Cortex of kidney (tissue), 1 donor: ENCODE results near the gene PTMA.
"Not testable (repeated sequence)": the region's sequence is repeated elsewhere in the genome, so short reads cannot be mapped to it uniquely, and the experiment has no call there.

Source experiments
- DNase-seq: peaks from one replicate; lab custom pipeline; 2025; lab: John Stamatoyannopoulos, UW

PTMA gene, protein sequence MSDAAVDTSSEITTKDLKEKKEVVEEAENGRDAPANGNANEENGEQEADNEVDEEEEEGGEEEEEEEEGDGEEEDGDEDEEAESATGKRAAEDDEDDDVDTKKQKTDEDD

DNA sequence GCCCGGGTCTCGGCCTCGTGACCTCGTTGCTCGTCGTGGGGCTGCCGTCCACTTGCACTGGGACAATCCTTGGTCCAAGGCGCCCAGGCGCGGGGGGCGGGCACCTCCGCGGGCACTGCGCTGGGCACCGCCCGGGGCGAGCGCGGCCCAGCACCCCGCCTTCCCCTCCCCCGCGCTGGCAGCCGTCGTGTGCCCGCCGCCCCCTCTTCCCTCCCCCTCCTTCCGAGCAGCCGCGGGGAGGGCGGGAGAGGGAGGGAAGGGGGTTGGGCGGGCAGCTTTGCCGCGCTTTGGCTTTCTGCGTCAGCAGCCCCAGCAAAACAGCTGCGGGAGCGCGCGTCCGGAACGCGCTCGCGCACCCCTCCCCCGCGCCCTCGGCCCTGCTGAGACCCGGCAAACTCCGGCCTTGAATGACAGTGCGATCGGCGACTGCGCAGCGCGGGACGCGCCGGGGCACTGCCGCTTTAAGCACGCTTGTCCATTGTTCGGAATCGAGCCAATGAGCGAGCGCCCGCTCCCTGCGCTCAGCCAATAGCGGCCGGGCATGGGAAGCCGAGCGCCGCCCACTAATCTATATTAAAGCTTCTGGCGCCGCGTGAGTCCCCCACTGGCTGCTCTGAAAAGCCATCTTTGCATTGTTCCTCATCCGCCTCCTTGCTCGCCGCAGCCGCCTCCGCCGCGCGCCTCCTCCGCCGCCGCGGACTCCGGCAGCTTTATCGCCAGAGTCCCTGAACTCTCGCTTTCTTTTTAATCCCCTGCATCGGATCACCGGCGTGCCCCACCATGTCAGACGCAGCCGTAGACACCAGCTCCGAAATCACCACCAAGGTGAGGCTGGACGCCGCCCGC is at the start of gene PTMA:
Gene PTMA (plus strand): TSS at position 599 of the 846 bp plus-strand sequence. CDS start 182 bp downstream, at position 781.
- DNase-seq = peak; percentile 97

DNA sequence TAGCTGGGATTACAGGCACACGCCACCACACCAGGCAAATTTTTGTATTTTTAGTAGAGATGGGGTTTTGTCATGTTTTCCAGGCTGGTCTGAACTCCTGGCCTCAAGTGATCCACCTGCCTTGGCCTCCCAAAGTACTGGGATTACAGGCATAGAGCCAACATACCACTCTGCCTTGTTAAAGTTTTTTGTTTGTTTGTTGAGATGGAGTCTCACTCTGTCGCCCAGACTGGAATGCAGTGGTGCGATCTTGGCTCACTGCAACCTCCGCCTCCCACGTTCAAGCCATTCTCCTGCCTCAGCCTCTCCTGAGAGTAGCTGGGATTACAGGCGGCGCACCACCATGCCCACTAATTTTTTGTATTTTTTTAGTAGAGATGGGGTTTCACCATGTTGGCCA is 48.3 kb upstream of the PTMA start:
- DNase-seq = not testable (repeated sequence)

DNA sequence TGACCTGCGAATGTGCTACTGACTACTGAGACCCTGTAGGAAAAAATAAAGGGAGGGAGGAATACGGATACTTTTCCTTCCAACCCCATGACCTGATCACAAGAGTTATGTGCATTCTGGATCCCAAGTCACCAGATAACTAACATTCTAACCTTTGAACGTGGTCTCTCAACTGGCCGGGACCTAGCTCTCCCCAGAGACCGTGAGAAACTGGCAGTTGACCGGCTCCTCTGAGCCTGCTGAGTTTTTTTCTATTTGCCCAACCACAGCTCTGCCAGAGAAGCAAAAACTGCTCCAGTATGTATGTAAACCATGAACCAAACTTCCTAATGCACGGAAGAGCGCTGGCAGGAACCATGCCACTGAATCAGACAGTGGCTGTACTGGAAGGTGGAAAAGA is 47.5 kb upstream of the PTMA start:
- no peak for DNase-seq

DNA sequence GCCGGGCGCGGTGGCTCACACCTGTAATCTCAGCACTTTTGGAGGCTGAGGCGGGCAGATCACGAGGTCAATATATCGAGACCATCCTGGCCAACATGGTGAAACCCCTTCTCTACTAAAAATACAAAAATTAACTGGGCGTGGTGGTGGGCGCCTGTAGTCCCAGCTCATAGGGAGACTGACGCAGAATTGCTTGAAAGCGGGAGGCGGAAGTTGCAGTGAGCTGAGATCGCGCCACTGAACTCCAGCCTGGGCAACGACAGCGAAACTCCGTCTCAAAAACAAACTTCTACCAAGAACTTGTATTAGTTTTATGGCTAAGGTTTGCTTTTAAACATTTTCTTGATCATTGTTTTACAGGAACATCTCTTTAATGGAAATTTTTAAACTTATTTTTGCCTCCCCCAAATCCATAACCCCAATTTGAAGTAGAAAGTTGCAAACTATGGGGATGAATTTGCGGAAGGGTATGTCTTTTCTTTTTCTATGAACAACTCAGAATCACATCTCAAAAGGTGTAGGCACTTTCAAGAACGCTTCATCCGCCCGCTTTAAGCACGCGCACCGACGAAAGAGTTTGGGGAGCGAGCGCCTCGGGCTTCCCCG is 46.8 kb upstream of the PTMA start:
- no peak for DNase-seq

DNA sequence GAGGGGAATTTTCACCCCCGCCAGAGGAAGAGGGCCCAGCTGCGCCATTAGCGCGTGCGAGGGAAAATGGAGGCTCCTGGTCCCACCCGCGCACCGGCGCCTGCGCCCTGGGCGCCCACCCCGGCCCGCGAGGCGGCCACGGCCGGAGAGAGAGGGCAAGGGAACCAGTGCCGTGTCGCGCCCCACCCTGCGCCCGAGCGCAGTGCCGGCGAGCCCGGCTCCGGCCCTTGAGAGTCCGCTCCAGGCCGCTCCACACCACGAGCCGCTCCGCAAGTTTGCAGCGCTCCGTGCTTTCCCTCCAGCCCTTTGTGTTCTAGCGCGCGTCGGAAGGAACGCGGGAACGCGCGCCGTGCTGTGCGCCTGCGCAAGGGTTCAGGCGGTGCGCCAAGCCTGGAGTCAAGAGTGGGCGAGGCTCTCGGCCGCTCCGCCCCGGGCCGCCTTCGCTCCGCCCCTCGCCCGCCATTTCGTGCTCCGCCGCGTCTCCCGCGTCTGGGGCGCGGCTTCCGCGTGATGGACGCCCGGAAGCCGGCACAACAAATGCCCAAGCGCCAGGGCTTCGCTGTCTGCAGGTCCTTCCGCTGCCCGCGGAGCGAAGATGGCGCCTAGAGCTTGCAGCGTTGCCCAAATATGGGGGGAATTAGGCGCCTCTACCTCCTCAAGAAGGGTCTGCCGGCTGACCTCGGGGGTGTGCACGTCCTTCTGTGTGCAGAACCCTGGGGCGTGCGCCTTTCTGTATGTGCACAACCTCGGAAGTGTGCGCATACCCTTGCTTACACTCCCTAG is 46.1 kb upstream of the PTMA start:
- DNase-seq = peak; percentile 89

DNA sequence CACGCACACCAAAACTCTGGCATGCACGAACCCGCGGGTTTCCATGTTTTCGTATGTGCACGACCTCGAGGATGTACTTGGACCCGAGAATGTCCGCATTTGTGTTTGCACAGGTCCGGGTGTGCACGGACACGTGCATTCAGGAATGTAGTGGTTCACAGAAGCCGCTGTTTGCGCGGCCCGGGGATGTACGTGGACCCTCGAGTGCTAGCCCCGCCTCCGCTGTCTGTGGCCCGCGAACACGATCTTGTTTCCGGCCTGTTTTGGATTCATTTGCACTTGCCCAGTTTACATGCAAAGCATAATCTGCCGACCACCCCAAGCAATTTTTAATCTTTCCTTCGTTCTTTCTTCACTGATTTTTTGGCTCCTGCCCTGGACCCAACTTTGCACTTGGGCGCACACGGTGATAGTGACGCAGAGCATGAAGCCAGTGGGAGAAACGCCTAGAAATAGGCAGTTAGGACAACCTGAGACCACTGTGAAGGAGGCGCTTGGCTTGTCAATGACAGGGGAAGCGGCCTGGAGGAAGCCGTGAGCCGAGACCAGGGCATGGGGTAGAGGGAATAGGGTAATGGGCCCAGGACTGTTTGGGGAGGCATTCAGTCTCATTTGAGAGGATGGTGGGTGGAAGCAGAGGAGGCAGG is 45.4 kb upstream of the PTMA start:
- DNase-seq = no peak

DNA sequence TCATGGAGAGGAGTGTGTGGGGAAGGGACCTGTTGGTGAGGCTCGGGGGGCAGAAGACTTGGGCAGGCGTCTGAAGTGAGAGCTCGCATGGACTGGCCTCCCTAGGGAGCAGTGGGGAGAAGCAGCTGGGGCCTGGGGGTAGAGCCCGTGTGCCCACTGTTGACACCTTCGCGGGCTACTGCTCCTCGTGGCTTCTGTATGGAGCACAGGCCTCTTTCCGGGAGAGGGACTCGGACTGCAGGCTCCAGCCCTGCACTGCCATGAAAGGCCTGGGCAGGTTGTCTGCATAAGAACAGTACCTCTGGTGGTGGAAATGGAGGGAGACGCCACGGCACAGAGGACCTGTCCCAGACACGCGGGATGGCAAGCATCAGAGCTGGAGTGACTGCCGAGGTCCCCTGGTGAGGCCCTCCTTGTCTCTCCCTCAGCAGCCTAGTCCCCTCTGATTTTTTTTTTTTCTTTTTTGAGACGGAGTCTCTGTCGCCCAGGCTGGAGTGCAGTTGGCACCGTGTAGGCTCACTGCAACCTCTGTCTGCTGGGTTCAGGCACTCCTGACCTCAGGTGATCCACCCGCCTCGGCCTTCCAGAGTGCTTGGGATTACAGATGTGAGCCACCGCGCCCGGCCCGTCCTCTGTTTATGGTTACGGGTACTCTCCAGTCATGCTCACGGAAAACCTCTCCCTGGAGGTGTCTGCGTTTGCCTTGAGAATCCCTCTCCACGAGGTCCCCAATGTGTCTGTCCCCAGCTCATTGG is 44.7 kb upstream of the PTMA start:
- no peak for DNase-seq

DNA sequence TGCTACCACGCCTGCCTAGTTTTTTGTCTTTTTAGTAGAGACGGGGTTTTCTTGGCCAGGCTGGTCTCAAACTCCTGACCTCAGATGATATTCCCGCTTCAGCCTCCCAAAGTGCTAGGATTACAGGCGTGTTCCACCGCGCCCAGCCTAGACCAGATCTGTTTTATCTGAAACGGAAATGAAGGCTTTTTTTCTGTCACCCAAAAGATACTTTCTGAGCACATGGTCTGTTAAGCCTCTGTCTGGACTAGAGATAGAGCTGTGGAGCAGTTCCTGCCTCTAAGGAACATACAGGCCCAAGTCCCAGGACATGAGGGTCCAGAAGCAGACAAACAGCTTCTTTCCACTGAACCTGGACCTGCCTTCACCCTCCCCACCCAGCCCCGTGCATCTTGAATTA is 43.6 kb upstream of the PTMA start:
- no peak for DNase-seq

DNA sequence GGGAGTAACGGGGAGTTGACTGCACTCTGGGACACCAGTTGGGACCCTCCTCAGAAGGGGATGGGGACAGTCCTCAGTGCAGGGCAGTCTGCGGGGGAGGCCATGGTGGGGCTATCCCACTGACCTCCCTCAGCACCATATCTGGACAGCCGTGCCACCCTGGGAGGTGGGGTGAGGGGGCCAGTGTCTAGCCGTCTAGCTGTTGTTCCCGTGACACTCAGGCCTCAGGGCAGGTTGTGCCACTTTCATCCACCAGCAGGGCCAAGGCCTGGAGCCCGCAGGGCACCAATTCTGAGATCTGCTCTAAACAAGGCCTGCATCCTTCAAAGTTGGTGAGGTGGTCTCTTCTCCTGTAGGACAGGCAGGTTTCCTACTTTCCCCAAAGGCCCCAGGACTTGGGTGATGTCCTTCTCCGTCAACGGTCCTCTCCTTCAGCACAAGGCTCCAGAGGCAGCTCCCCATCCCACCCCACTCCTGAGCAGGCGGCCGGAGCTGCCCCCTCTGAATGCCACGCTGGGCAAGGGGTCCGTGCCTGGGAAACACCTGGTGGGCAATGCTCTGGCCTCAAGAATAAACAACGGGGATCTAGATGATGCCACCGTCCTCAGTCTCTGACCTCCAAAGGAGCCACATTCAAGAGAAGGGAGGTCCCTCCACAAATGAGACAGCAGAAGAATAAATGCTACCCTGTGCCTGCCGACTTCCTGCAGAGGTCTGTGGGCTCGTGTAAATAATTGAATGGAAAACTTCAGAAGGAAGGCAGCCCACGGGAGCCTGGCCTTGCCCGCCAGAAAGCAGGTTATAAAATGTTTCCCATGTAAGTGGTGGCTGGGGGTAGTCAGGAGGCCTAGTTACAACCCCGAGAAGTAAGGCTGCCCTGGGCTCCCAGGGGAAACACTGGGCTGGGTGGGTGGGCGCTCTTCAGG is 42.8 kb upstream of the PTMA start:
- DNase-seq = no peak

DNA sequence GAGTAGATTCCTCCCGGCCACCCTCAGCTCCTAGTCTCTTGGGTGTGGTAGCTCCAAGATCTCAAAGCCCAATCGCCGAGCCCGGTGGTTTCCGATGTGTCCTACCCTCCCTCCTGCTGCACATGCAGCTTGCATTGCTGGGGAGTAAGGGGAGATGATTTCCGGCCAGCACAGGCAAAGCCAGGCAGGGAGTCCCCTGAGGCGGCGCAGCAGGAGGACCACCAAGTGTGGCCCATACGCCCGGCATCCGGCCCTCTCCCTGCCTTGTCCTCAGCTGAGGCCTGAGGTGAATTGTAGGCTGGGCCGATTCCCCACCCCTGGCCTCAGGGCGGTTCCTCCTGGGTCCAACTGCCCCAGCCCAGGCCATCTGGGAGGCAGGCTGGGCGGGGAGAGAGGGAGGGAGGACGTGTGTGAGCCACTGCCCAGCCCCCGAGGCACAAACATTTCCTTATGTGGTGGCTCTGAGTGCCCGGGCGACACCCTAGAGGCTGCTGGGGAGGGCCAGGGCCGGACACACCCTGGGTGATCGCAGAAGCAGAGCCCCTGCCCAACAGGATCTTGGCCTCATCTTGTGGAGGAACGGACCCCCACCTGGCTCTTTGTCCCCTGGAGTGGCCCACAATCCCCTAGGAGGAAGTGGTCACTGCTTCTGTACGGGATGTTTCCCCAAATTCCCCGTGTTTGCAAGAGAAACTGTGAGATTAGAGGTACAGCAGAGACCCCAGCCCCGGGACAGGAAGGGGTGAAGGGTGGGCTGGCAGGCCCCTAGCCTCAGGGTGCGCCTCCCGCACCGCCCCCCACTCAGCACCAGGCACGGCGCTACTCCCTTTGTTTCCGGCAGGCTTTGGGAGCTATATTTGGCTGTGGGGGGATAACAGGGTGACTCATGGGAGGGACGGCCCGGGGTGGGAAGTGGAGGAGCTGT is 41.9 kb upstream of the PTMA start:
- DNase-seq = no peak

DNA sequence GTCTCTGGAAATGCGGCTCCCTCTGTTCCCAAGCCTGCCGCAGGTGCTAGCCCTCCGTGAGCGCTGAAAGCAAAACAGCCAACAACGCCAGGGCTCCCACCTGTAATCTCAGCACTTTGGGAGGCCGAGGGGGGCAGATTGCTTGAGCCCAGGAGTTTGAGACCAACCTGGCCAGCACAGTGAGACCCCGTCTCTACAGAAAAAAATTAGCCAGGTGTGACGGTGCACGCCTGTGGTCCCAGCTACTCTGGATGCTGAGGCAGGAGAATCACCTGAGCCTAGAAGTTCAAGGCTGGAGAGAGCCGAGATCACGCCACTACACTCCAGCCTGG is 41.3 kb upstream of the PTMA start:
- DNase-seq = no peak

DNA sequence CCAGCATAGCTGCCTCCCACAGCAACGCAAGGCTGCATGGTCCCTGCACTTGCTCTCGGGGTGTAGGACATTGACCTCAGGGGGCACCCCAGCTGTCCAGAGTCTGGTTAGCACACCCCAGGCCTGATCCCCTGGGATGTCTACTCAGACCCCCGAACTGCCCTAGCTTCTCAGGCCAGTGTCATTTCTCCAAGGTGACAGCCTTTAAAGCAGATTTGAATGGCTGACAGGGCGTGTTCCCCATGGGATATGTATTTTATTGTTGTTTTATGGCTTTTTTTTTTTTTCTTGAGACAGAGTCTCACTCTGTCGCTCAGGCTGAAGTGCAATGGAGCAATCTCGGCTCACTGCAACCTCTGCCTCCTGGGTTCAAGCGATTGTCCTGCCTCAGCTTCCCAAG is 40.8 kb upstream of the PTMA start:
- DNase-seq = no peak

DNA sequence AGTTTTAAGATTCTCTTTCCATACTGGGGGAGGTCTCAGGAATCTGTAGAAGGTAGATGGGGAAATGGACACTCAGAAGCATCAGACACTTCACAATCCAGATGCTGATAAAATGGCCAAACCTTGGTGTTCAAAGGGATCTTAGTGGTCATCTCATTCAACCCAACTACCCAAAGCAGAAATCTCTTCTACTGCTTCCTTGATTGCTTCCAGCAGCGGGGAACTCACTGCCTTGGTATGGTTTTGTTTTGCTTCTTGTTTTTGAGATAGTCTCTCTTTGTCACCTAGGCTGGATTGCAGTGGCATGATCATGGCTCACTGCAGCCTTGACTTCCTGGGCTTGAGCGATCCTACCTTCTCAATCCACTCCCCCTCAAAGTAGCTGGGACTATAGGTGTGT is 39.3 kb upstream of the PTMA start:
- DNase-seq = no peak

DNA sequence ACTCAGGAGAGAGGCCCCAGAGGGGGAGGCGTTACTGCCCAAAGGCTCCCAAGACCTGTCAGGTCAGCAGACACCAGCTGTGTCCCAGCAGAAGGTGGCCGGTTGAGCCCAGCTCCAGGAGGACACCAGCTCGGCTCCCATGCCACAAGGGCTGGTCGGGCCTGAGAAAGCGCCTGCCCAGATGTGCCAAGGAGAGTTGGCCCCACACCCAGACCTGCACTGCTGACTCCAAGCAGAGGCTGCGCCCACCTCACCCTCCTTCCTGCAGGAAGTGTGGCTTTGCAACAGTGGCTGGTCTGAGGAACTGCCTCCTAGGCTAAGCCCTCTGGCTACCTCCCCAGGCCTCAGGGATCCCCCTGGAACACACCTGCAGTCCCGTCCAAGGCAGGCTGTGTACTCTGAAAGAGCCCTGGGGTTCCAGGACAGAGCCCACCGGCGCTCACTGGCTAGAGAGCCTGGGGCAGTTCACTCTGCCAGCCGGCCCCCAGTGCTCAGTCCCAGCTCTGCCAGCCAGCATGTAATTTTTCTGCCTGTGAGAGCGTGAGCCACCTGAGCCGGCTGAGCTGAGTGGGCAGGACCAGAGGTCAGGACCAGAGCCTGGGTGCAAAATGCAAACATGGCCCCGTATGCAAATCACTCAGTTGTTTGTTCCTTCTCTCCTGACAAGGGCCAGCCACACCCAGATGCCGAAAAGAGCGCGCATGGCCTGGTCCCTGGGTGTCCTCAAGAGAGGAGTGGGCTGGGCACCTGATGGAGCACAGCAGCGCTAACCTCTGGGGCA is 36.9 kb upstream of the PTMA start:
- no peak for DNase-seq

DNA sequence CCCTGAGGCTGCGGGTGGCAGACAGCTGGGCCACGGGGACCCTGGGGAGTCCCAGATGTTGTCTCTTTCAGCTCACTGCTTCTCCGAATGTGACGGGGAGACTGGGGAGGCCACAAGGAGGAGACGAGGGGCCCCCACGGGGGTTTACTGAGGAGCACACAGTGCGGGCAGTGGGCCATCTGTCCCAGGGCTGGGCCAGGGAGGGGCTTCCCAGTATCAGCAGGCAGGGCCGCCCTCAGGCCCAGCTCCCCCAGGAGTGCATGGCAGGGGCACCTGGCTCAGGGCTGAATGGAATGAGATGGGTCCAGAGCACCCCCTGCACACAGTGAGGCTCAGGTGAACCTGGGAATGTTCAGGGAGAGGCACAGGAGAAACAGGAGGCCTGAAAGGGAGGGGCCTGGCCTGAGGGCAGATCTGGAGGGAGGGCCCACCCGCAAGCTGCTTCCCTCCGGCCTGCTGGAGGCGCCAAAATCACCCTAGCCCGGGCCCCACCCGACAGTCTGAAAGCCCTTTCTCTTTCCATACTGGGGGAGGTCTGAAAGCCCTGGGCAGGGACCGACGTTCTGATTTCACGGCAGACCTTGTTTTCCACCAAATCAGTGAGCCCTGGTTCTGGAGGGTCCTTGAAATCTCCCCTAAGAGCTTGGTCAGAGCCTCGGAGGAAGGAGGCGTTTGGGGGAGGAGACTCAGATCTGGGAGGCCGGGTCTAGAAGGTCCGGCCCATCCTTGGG is 35.5 kb upstream of the PTMA start:
- DNase-seq = no peak

DNA sequence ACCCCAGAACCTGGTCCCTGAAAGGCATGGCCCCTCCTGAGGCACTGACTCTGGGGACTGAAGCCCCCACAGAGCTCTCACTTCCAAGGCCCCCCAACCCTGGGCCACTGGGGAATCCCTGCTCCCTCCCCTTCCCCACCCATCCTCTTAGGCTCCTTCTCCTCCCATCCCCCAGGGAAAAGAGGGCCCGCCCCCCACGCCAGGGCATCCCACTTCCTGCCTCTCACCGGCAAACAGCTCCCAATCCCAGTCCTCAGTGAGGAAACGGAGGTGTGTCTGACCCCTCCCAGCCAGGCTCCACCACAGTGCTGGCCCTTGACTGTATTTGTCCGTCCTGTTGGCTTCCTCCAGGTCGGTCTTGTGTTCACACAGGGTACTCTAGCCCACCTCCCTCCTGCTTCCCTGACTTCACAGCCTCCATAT is 35.0 kb upstream of the PTMA start:
- no peak for DNase-seq

DNA sequence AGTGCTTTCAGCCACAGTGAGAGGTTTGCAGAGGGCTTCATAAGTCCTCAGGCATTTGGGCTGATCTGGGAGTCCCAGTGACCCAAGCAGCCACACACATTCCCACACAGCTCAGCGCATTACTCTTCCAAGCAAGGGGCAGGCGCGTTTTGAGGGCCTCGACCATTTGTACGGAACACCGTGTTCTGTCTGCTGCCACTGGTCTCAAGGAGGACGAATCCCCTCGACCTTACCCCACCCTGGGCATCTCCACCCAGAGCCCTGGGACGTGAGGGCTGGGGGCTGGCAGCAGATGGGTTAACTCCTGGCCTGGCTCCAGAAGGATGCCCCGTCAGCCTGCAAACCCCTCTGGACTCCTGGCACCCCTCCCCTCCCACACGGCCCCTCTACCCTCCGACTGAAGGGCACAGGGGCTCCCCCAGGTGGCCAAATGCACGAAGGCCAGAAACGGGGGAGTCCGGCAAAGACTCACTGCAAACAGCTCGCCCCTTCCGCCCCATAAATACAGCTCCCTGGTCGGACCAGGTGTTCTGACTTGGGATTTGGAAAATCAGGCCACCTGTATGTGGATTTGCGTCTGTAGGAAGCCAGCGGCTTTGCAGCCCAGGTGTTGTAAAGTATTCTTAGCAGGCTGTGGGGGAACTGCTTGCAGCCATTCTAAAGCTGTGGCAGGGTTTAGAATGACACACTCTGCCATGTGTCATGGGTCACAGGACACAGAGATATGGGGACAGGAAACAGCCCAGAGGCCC is 33.6 kb upstream of the PTMA start:
- DNase-seq = no peak
